Gastrocnemius medialis (tissue), 4 donors: ENCODE results near the gene KDM4B. TPM values are rescaled to one million over a fixed set of nuclear protein-coding genes. Genes with fewer than 3 reads are reported as not detected.

ENCODE experiments used
- ATAC-seq, 2 donors: fragments of 150-250 bp; one replicate each; pipeline ENCODE4 v1.9.1; 2016
- DNase-seq, 2 donors: peaks; one replicate each; pipeline ENCODE4 v3.0.0-alpha.2; 2019
- H3K27ac ChIP-seq, 4 donors: fragments of 200-600 bp; sonication (generic); 1 replicate in 1 of 4; 2 replicates in 3 of 4; pipeline ENCODE4 v1.5.1; 2016 to 2018; ENCODE audit warnings: mild to moderate bottlenecking in 2 of 4, moderate library complexity in 1 of 4
- H3K27me3 ChIP-seq, 3 donors: fragments of 200-600 bp; sonication (generic) in 2 of 3; 1 replicate in 1 of 3; 2 replicates in 2 of 3; pipeline versions ENCODE4 v1.5.1 to v1.6.0; 2016 to 2019; ENCODE audit warnings: mild to moderate bottlenecking in 1 of 3, moderate library complexity in 1 of 3
- H3K36me3 ChIP-seq, 2 donors: fragments of 200-600 bp; sonication (generic) in 1 of 2; one replicate each; pipeline ENCODE4 v1.5.1; 2017 to 2018
- H3K4me1 ChIP-seq, 2 donors: fragments of 200-600 bp; sonication (generic) in 1 of 2; one replicate each; pipeline ENCODE4 v1.5.1; 2016 to 2017; ENCODE audit warnings: mild to moderate bottlenecking in 2 of 2
- H3K4me3 ChIP-seq, 4 donors: fragments of 200-600 bp; sonication (generic) in 3 of 4; 1 replicate in 1 of 4; 2 replicates in 3 of 4; pipeline ENCODE4 v1.5.1; 2016 to 2019; ENCODE audit warnings: mild to moderate bottlenecking in 2 of 4
- H3K9me3 ChIP-seq, 3 donors: fragments of 200-600 bp; sonication (generic) in 2 of 3; 1 replicate in 1 of 3; 2 replicates in 2 of 3; pipeline ENCODE4 v1.5.1; 2016 to 2019
- CTCF ChIP-seq, 5 experiments: fragments of 450-650 bp in 3 of 5; fragments of 200-600 bp in 2 of 5; sonication (generic) in 2 of 5; IDR thresholded peaks in 4 of 5; conservative IDR thresholded peaks in 1 of 5; 1 replicate in 4 of 5; 2 replicates in 1 of 5; pipeline ENCODE4 v1.5.1; 2016 to 2019; ENCODE audit warnings: antibody characterized with exemption in 5 of 5, mild to moderate bottlenecking in 3 of 5, moderate library complexity in 3 of 5
- POLR2A ChIP-seq, 2 donors: fragments of 450-650 bp; IDR thresholded peaks; one replicate each; pipeline ENCODE4 v1.6.1; 2017; ENCODE audit warnings: antibody characterized with exemption in 2 of 2, mild to moderate bottlenecking in 2 of 2, moderate library complexity in 2 of 2
- in situ Hi-C, 4 donors: fragments of 200-750 bp; cut with MboI; loops; one replicate each; pipeline versions ENCODE4 v1.15.0 to v1.8.0; 2017; ENCODE audit warnings: low sequenced_read_pairs in 4 of 4
- intact Hi-C: fragments of 100-400 bp; cut with DNase I; formaldehyde crosslinking; loops from one replicate; pipeline ENCODE4 v1.15.1; 2023; ENCODE audit warnings: low total_unique reads
- total RNA-seq, 4 donors: library from RNA; depleted of rRNA; stranded (reverse); fragments of >200 nt; gene quantifications; one replicate each; pipeline versions ENCODE4 v1.1.0 to v1.2.3, GENCODE V29; 2016

Gene KDM4B
- total RNA-seq, 4 donors from 2014 or later = 40.9 to 61.4 (median 46.4) TPM

GRCh38 chr19:5115771-5116202, 146.9 kb downstream of the KDM4B start:
- no peak for ATAC-seq
- DNase-seq = no peak
- no peaks in the 10 kb centered on the region for H3K4me1 ChIP-seq
- no peaks in the 10 kb centered on the region for H3K27me3 ChIP-seq
- intact Hi-C loops = no loop called here
- peaks cover 0 to 39% of the 10 kb centered on the region in 2 donors for H3K36me3 ChIP-seq
- in situ Hi-C loops = no loop called here
- H3K4me3 ChIP-seq = no peak overlapping the region
- no peak for TF ChIP-seq CTCF (IDR thresholded peaks at IDR 0.05 in 4 of 5, conservative IDR thresholded peaks at IDR 0.05 in 1 of 5)
- TF ChIP-seq POLR2A (IDR thresholded peaks at IDR 0.05) = no peak
- H3K9me3 ChIP-seq = no peaks in the 10 kb centered on the region
- H3K27ac ChIP-seq = no peak overlapping the region

- Histone ChIP-seq H3K36me3 (peaks cover 0 to 38% of the 10 kb centered on the region in 2 donors), H3K4me1 (no peaks in the 10 kb centered on the region), H3K27ac (no peak overlapping the region), H3K9me3 (no peaks in the 10 kb centered on the region), H3K4me3 (no peak overlapping the region), H3K27me3 (no peaks in the 10 kb centered on the region)
- DNase-seq (no peak), ATAC-seq (no peak)
- intact Hi-C loops = no loop called here
- in situ Hi-C loops = no loop called here
- TF ChIP-seq CTCF (IDR thresholded peaks at IDR 0.05 in 4 of 5, conservative IDR thresholded peaks at IDR 0.05 in 1 of 5) (no peak), POLR2A (IDR thresholded peaks at IDR 0.05) (no peak)
Measured at GRCh38 chr19:5116292-5116691, 147.4 kb downstream of the KDM4B start.

- Histone ChIP-seq H3K36me3 (peaks cover 0 to 31% of the 10 kb centered on the region in 2 donors), H3K27ac (no peak overlapping the region)
- TF ChIP-seq POLR2A (IDR thresholded peaks at IDR 0.05) = no peak
- TF ChIP-seq CTCF (IDR thresholded peaks at IDR 0.05 in 4 of 5, conservative IDR thresholded peaks at IDR 0.05 in 1 of 5) = no peak
Measured at GRCh38 chr19:5117421-5117820, 148.5 kb downstream of the KDM4B start.

GRCh38 chr19:5118026-5118425, 149.1 kb downstream of the KDM4B start:
- DNase-seq (no peak), ATAC-seq (no peak)
- TF ChIP-seq POLR2A (IDR thresholded peaks at IDR 0.05) = no peak
- TF ChIP-seq CTCF (IDR thresholded peaks at IDR 0.05 in 4 of 5, conservative IDR thresholded peaks at IDR 0.05 in 1 of 5) = no peak
- Histone ChIP-seq H3K27ac (no peak overlapping the region), H3K9me3 (no peaks in the 10 kb centered on the region), H3K27me3 (no peaks in the 10 kb centered on the region), H3K4me1 (no peaks in the 10 kb centered on the region), H3K36me3 (peaks cover 0 to 32% of the 10 kb centered on the region in 2 donors), H3K4me3 (no peak overlapping the region)
- in situ Hi-C loops = no loop called here
- intact Hi-C loops = no loop called here

More at GRCh38 chr19:5117421-5117820, 148.5 kb downstream of the KDM4B start:
- intact Hi-C loops (no loop called here), in situ Hi-C loops (no loop called here)
- no peak overlapping the region for H3K4me3 ChIP-seq
- no peaks in the 10 kb centered on the region for H3K27me3 ChIP-seq
- no peak for DNase-seq
- H3K4me1 ChIP-seq = no peaks in the 10 kb centered on the region
- ATAC-seq = no peak
- no peaks in the 10 kb centered on the region for H3K9me3 ChIP-seq
